HUES6 (cell line): ENCODE results near the gene RNU5D-1.
"Not testable (repeated sequence)": the region's sequence is repeated elsewhere in the genome, so short reads cannot be mapped to it uniquely, and the experiment has no call there.

Source experiments
- H3K27ac ChIP-seq: 2 replicates; pipeline ENCODE4 v1.7.0; 2013; ENCODE audit warnings: low read depth, mild to moderate bottlenecking, low read length, inconsistent platforms
- H3K27me3 ChIP-seq: 2 replicates; pipeline ENCODE4 v1.6.1; 2013; ENCODE audit warnings: low read length; ENCODE audit not compliant: control insufficient read depth, insufficient read depth
- H3K36me3 ChIP-seq: 2 replicates; pipeline ENCODE4 v1.6.1; 2013; ENCODE audit warnings: low read length; ENCODE audit not compliant: control insufficient read depth, insufficient read depth
- H3K4me1 ChIP-seq: 2 replicates; pipeline ENCODE4 v1.6.1; 2013; ENCODE audit warnings: low read length; ENCODE audit not compliant: control insufficient read depth, insufficient read depth
- H3K4me3 ChIP-seq: 2 replicates; pipeline ENCODE4 v1.5.1; 2013; ENCODE audit warnings: low read depth, low read length
- H3K9ac ChIP-seq: one replicate; pipeline ENCODE4 v1.6.1; 2013; ENCODE audit warnings: mild to moderate bottlenecking, low read length
- H3K9me3 ChIP-seq: 2 replicates; pipeline ENCODE4 v1.6.1; 2013; ENCODE audit warnings: low read depth, low read length; ENCODE audit not compliant: control insufficient read depth, insufficient read depth

The RNU5D-1 gene

GRCh38 chr1:44714944-44715571, 15.9 kb downstream of the RNU5D-1 start:
- Histone ChIP-seq H3K9ac (no peak overlapping the region), H3K27ac (no peak overlapping the region), H3K4me3 (no peak overlapping the region), H3K4me1 (peaks cover 3% of the 10 kb centered on the region; the same call in 1 of the 2 replicates), H3K27me3 (no peaks in the 10 kb centered on the region), H3K9me3 (no peaks in the 10 kb centered on the region), H3K36me3 (no peaks in the 10 kb centered on the region)

DNA sequence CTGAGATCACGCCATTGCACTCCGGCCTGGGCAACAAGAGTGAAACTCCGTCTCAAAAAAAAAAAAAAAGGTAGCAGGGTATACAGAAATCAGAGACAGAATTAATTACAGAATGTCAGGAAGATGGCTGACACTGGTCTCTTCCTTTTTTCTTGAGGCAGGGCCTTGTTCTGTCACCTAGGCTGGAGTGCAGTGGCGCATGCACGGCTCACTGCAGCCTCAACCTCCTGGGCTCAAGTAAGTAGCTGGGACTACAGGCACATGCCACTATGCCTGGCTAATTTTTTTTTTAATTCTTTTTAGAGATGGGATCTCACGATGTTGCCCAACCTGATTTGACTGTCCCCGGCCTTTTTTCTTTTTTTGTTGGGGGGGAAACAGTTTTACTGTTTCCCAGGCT, 16.4 kb downstream of the RNU5D-1 start:
- H3K9me3 ChIP-seq, result 0 out of 2 replicates have a peak, but pooled peaks cover 2% of the 10 kb centered on the region
- H3K9ac ChIP-seq, result no peak overlapping the region
- peaks cover 3% of the 10 kb centered on the region; the same call in 1 of the 2 replicates for H3K4me1 ChIP-seq

DNA sequence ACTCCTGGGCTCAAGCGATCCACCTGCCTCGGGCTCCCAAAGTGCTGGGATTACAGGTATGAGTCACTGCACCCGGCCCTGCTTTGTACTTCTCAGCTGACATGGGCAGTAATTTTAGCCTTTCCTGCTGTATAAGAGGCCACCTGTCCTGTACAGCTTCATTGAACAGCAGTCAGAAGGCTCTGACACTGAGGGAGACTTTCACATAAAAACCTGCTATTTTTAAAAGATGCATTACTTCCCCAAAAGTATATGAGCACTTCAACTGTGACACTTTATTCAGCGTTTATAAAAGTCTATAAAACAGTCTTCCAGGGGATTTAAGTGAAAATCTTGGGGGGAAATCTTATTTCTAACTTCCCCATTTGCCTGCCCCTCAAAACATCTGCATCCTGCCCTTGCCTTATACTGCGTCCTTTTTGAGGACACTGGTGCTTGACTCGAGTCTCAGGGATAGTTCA, 17.6 kb downstream of the RNU5D-1 start:
- Histone ChIP-seq H3K9me3 (peaks cover 10% of the 10 kb centered on the region; the same call in 1 of the 2 replicates), H3K9ac (no peak overlapping the region), H3K36me3 (no peaks in the 10 kb centered on the region), H3K27ac (no peak overlapping the region), H3K4me1 (peaks cover 3% of the 10 kb centered on the region; the same call in 1 of the 2 replicates), H3K27me3 (no peaks in the 10 kb centered on the region), H3K4me3 (no peak overlapping the region)

More for the DNA sequence above, 16.4 kb downstream of the RNU5D-1 start:
- Histone ChIP-seq H3K36me3 (no peaks in the 10 kb centered on the region), H3K4me3 (no peak overlapping the region), H3K27ac (no peak overlapping the region), H3K27me3 (no peaks in the 10 kb centered on the region)

- Histone ChIP-seq H3K9ac (no peak overlapping the region), H3K4me3 (no peak overlapping the region), H3K9me3 (peaks cover 13% of the 10 kb centered on the region; the same call in 1 of the 2 replicates), H3K36me3 (no peaks in the 10 kb centered on the region), H3K27me3 (no peaks in the 10 kb centered on the region), H3K4me1 (peaks cover 7% of the 10 kb centered on the region; the same call in 1 of the 2 replicates), H3K27ac (no peak overlapping the region)
These were observed 22.8 kb downstream of the RNU5D-1 start for GRCh38 chr1:44707959-44708831.

- Histone ChIP-seq H3K36me3 (no peaks in the 10 kb centered on the region), H3K9ac (no peak overlapping the region), H3K4me3 (no peak overlapping the region), H3K27me3 (no peaks in the 10 kb centered on the region), H3K27ac (no peak overlapping the region), H3K9me3 (peaks cover 13% of the 10 kb centered on the region; the same call in 1 of the 2 replicates), H3K4me1 (peaks cover 7% of the 10 kb centered on the region; the same call in 1 of the 2 replicates)
These were observed 23.7 kb downstream of the RNU5D-1 start for GRCh38 chr1:44707112-44707881.

DNA sequence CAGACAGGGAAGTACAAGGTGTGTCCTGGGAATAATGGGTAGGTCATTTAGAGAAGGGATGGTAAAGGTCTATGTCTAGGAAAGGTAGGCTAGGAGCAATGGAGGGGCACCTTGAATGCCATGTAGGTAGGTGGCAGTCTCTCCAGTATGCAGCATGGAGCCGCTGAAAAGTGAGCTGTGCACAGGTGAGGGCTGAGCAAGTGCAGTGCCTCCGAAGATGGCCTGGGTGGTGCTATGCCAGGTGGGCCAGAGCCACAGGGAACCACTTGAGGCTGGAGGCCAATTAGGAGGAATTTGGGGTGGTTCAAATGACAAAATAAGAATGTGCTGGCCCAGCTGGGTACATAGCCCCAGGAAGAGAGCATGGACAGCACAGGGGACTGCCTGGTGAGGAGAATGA, 25.0 kb downstream of the RNU5D-1 start:
- Histone ChIP-seq H3K27ac (no peak overlapping the region), H3K27me3 (no peaks in the 10 kb centered on the region), H3K9ac (no peak overlapping the region), H3K36me3 (no peaks in the 10 kb centered on the region), H3K9me3 (peaks cover 13% of the 10 kb centered on the region; the same call in 1 of the 2 replicates), H3K4me3 (no peak overlapping the region), H3K4me1 (peaks cover 7% of the 10 kb centered on the region; the same call in 1 of the 2 replicates)

- Histone ChIP-seq H3K36me3 (no peaks in the 10 kb centered on the region), H3K27me3 (no peaks in the 10 kb centered on the region), H3K9ac (no peak overlapping the region), H3K4me1 (peaks cover 7% of the 10 kb centered on the region; the same call in 1 of the 2 replicates), H3K9me3 (peaks cover 13% of the 10 kb centered on the region; the same call in 1 of the 2 replicates), H3K4me3 (no peak overlapping the region), H3K27ac (no peak overlapping the region)
These were observed 25.5 kb downstream of the RNU5D-1 start for GRCh38 chr1:44705470-44705869.

DNA sequence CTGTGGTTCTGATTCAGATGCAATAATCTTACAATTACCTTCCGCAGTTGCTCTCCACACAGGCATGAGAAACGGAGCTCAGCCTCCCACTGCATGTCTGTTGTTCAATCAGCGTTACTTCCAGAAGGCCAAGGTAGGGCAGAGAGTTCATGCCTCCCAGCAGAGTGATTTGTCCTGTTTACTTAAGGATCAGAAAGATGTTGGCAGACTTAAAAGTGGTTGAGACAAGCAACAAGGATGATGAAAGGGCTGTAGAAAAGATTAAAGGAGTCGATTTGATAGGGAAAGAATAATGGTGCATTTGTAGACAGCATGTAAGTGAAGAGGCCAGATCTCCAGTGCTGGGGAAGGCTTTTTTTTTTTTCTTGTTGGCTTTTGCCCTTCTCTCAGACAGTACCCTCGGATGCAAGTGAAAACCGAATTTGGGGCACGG, 29.8 kb downstream of the RNU5D-1 start:
- no peaks in the 10 kb centered on the region for H3K4me1 ChIP-seq
- no peak overlapping the region for H3K4me3 ChIP-seq
- H3K36me3 ChIP-seq, result no peaks in the 10 kb centered on the region
- H3K9me3 ChIP-seq, result no peaks in the 10 kb centered on the region
- no peaks in the 10 kb centered on the region for H3K27me3 ChIP-seq
- H3K27ac ChIP-seq, result no peak overlapping the region
- H3K9ac ChIP-seq, result no peak overlapping the region

- H3K4me3 ChIP-seq, result no peak overlapping the region
- no peaks in the 10 kb centered on the region for H3K9me3 ChIP-seq
- no peak overlapping the region for H3K27ac ChIP-seq
- no peak overlapping the region for H3K9ac ChIP-seq
- no peaks in the 10 kb centered on the region for H3K4me1 ChIP-seq
- no peaks in the 10 kb centered on the region for H3K36me3 ChIP-seq
- H3K27me3 ChIP-seq, result no peaks in the 10 kb centered on the region
These were observed 30.4 kb downstream of the RNU5D-1 start for GRCh38 chr1:44700573-44700972.

DNA sequence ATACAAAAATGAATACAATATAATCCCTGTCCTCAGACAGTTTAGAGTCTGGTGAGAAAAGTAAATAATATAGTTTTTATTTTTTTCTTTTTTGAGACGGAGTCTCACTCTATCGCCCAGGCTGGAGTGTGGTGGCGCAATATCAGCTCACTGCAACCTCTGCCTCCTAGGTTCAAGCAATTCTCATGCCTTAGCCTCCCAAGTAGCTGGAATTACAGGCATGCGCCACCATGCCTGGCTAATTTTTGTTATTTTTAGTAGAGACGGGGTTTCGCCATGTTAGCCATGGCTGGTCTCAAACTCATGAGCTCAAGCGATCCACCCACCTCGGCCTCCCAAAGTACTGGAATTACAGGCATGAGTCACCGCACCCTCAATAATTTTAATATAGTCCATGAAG, 31.6 kb downstream of the RNU5D-1 start:
- not testable (repeated sequence) for H3K36me3 ChIP-seq, H3K27me3 ChIP-seq, H3K9ac ChIP-seq, H3K4me3 ChIP-seq, H3K9me3 ChIP-seq, H3K4me1 ChIP-seq, H3K27ac ChIP-seq
